Subcutaneous adipose tissue (tissue), 4 donors: ENCODE data around the gene PLD1. TPM values are rescaled to one million over a fixed set of nuclear protein-coding genes. Genes with fewer than 3 reads are reported as not detected.

ENCODE experiments used
- total RNA-seq, 4 donors: library from RNA; depleted of rRNA; stranded (reverse); fragments of >200 nt; gene quantifications; one replicate each; pipeline ENCODE4 v1.1.0, GENCODE V29; 2016
- TF ChIP-seq, protein P1 (sequence below): fragments of 450-650 bp; IDR thresholded peaks from one replicate; pipeline ENCODE4 v1.5.1; 2016; ENCODE audit warnings: low read depth, mild to moderate bottlenecking, control low read depth, antibody characterized with exemption, moderate library complexity

PLD1 gene
- total RNA-seq, 4 donors from 2014 or later = 20.5 to 48.2 (median 26.9) TPM

DNA sequence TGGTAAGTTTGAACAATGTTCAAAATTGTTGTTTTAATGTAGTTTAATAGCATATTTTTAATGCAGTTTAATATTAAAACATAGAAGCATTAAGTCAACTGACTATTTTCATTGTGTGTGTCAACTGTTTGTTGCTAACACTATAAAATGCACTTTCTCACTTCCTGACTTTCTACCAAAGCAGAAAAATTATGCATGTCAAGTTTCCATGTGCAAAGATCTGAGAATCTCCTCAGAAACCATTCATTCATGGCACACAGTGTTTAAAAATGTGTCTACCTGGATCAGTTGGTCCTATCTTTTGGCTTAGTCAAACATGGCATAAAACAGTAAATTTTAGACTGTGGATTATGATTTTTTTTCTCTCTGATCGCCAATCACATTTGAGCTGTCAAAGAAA, 156.0 kb downstream of the PLD1 start:
- TF ChIP-seq, protein P1, sequence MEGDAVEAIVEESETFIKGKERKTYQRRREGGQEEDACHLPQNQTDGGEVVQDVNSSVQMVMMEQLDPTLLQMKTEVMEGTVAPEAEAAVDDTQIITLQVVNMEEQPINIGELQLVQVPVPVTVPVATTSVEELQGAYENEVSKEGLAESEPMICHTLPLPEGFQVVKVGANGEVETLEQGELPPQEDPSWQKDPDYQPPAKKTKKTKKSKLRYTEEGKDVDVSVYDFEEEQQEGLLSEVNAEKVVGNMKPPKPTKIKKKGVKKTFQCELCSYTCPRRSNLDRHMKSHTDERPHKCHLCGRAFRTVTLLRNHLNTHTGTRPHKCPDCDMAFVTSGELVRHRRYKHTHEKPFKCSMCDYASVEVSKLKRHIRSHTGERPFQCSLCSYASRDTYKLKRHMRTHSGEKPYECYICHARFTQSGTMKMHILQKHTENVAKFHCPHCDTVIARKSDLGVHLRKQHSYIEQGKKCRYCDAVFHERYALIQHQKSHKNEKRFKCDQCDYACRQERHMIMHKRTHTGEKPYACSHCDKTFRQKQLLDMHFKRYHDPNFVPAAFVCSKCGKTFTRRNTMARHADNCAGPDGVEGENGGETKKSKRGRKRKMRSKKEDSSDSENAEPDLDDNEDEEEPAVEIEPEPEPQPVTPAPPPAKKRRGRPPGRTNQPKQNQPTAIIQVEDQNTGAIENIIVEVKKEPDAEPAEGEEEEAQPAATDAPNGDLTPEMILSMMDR = no peak

DNA sequence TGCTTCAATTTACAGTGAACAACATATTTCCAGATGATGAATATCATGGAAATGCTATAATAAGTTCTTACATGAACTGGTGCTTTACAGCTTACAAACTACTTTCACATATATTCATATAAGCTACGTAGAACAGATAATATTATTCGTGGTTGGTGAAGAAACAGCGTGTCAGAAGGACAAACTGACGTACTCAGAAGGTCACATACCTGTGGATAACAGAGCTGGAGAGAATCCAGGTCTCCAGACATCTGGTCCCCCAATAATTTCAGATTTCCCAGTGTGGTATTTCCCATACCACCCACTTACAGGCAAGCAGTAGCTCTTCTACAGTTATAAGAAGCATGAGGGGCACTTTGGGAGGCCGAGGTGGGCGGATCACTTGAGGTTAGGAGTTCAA, 156.6 kb downstream of the PLD1 start:
- TF ChIP-seq, protein P1 = no peak

DNA sequence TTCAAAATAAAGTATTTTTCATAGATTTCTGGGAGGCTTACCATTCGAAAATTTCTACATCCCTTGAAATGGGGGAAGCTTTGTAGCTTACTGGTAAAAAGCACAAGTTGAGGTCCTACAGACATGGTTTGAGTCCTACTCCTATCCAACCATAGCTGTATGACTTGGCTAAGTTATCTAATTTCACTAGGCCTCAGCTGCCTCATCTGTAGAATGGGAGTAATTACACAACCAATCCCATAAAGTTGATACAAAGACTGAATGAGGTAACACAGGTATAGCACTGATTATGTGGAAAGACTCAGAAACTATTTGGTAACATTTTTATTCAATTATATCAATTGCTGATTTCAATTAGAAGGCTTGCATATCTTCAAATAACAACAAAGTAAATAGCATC, 157.4 kb downstream of the PLD1 start:
- TF ChIP-seq, protein P1 = no peak

DNA sequence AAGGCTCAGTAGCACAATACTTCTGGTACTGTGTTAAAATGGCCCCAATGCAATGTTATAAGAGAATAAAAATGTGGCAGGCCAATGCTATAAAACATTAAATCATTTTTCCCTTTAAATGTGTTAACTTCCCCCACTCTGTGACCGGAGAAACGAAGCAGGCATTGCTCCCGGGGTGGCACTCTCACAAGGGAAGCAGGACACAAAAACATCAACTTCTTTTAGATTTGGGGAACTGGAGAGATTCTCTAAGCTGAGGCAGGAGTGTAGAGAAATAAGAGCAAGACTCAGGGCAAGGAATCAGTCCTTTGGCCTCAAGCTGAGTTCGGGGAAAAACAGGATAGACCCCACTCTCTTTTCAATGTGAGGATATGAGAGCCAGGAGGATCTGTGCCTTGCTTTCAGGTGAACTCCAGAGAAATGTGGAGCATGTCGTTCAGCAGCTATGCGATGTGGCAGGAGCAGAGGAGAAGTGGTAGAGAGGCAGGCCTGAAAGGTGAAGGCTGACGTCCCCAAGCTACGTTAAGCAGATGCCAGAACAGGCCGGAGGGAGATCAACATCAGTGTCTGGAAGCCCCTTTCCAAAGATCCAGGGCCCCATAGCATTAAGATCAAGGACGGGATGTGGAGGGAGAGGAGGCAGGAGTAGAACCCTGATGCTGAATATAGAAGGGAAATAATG, 160.2 kb downstream of the PLD1 start:
- TF ChIP-seq, protein P1 = no peak

DNA sequence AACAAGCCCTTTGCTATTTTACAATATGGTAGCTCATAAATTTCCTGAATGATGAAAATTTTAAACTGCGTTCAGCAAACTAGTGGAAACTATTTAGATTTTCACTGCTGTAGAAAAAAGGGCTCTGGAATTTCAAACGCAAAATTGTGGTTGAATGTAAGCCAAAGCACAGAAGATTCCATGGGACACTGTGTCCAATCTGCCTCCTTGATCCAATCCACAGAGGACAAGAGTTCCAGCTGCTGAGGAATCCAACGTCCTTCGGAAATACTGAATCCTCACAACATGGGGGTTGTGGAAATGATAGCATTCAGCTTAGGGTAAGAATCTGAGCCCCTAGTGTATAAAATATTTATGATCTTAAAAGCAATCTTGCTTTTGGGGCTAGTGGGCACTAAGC, 161.0 kb downstream of the PLD1 start:
- TF ChIP-seq, protein P1 = no peak

DNA sequence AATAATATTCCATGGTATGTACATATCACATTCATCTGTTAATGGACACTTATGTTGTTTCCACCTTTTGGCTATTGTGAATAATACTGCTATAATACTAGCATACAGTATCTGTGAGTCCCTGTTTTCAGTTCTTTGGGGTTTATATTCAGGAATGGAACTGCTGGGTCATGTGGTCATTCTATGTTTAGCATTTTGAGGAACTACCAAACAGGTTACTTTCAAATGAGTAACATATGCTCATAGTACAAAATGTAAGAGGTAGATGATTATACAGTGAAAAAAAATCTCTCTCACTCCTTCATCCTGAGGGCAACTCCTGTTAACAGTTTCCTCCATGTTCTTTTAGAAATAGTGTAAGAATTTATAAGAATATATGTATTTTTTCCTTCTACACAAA, 162.2 kb downstream of the PLD1 start:
- TF ChIP-seq, protein P1 = no peak

DNA sequence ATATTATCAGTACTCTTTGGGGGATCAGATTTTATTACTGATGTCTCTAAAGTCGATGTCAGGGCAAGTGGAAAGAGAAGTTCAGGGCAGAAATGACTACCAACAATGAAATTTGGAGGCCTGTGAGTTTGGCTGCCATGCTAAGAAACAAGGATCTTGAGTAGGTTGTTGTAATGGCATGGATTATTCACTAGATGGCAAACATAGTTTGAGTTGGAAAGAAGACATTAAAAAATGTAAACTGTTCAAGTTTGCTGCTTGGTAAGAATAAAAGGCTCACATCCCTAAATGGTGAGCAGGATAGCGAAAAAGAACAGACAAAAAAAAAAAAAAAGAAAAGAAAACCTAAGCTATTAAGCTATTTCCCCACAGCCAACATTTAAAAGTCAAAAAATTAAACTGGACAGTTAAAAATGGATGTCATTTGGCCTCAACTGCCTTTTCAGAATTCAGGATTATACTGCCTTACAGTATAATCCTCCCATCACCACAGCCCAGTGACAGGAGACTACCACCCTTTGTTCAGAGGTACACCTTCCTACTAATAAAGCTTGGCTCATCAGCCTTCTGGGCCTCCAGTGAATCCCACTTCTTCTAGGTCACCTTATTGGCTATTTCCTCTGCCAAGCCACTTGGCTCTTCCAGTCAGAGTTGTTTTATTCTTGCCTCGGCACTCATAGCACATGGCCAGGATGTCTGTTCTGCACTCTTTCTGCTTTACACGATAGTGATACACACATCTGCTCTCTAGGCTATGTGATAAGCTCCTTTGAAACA, 163.7 kb downstream of the PLD1 start:
- TF ChIP-seq, protein P1 = no peak
